Esophagus muscularis mucosa (tissue), 4 donors: ENCODE results near the gene TEDDM1. TPM values are rescaled to one million over a fixed set of nuclear protein-coding genes. Genes with fewer than 3 reads are reported as not detected.

Experiments
- DNase-seq: peaks from one replicate; pipeline ENCODE4 v3.0.0-alpha.2; 2017; ENCODE audit errors: extremely low spot score
- H3K27ac ChIP-seq, 4 donors: fragments of 200-600 bp; sonication (generic); replicated peaks in 1 of 4; 1 replicate in 3 of 4; 2 replicates in 1 of 4; pipeline ENCODE4 v1.5.1; 2016 to 2019; ENCODE audit warnings: mild to moderate bottlenecking in 1 of 4
- H3K27me3 ChIP-seq, 4 donors: fragments of 200-600 bp; sonication (generic); one replicate each; pipeline versions ENCODE4 v1.5.1 to v1.6.0; 2016 to 2019
- H3K36me3 ChIP-seq, 4 donors: fragments of 200-600 bp; sonication (generic); one replicate each; pipeline ENCODE4 v1.5.1; 2016 to 2019
- H3K4me1 ChIP-seq, 4 donors: fragments of 200-600 bp; sonication (generic); one replicate each; pipeline ENCODE4 v1.5.1; 2016 to 2019
- H3K4me3 ChIP-seq, 4 donors: fragments of 200-600 bp; sonication (generic); 1 replicate in 2 of 4; 2 replicates in 2 of 4; pipeline ENCODE4 v1.5.1; 2016 to 2019; ENCODE audit warnings: mild to moderate bottlenecking in 4 of 4, moderate library complexity in 1 of 4
- H3K9me3 ChIP-seq, 4 donors: fragments of 200-600 bp; sonication (generic); 1 replicate in 3 of 4; 2 replicates in 1 of 4; pipeline ENCODE4 v1.5.1; 2016 to 2019
- EP300 ChIP-seq: sonication (generic); formaldehyde crosslinking; IDR thresholded peaks from one replicate; pipeline ENCODE4 v1.6.1; 2017; ENCODE audit warnings: antibody characterized with exemption
- POLR2A ChIP-seq: fragments of 450-650 bp; IDR thresholded peaks from one replicate; pipeline ENCODE4 v1.6.1; 2017; ENCODE audit warnings: antibody characterized with exemption, moderate library complexity, mild to moderate bottlenecking, low read depth
- POLR2AphosphoS5 ChIP-seq, 2 donors: sonication (generic); formaldehyde crosslinking; IDR thresholded peaks; one replicate each; pipeline ENCODE4 v1.6.1; 2017; ENCODE audit warnings: antibody characterized with exemption in 2 of 2
- WGBS: methylation state at CpG from one replicate; pipeline ENCODE4 v1.1.5; 2018; 5-methylcytosine and 5-hydroxymethylcytosine counted together
- intact Hi-C: fragments of 100-400 bp; cut with DNase I; formaldehyde crosslinking; loops from one replicate; pipeline ENCODE4 v1.15.1; 2023
- total RNA-seq, 4 donors: library from RNA; depleted of rRNA; stranded (reverse); fragments of >200 nt; gene quantifications; one replicate each; pipeline versions ENCODE4 v1.1.0 to v1.2.1, GENCODE V29; 2016
- TF ChIP-seq, protein P1 (sequence below), 3 experiments: fragments of 200-600 bp in 2 of 3; fragments of 450-650 bp in 1 of 3; sonication (generic) in 2 of 3; IDR thresholded peaks; one replicate each; pipeline ENCODE4 v1.5.1; 2017 to 2019; ENCODE audit warnings: antibody characterized with exemption in 3 of 3, mild to moderate bottlenecking in 2 of 3, moderate library complexity in 1 of 3

TEDDM1 gene
- total RNA-seq, 4 donors from 2014 or later = not detected

DNA sequence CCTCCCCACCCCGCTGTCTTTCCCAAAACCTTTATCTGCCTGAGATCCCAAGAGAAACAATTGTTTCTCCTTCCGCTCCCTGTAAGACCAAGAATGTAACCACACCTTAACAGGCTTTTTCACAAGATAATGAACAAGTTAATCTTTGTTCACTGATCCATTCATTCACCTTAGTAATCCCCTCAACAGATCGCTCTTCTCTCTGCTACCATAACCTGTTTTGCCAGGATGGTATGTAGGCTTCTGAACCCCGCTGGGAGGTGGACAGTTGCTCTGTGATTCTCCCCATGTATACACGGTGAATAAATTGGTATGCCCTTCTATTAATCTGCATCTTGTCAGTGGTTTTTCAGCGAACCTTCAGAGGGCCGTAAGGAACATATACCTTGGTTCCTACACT, 30.8 kb upstream of the TEDDM1 start:
- Histone ChIP-seq H3K9me3 (no peaks in the 10 kb centered on the region), H3K4me3 (no peak overlapping the region), H3K36me3 (no peaks in the 10 kb centered on the region), H3K27me3 (no peaks in the 10 kb centered on the region), H3K4me1 (no peaks in the 10 kb centered on the region), H3K27ac (no peak overlapping the region)
- DNase-seq = no peak
- intact Hi-C loops = no loop called here
- TF ChIP-seq POLR2AphosphoS5 (IDR thresholded peaks at IDR 0.05) (no peak), EP300 (no peak), POLR2A (no peak)
- TF ChIP-seq, protein P1, sequence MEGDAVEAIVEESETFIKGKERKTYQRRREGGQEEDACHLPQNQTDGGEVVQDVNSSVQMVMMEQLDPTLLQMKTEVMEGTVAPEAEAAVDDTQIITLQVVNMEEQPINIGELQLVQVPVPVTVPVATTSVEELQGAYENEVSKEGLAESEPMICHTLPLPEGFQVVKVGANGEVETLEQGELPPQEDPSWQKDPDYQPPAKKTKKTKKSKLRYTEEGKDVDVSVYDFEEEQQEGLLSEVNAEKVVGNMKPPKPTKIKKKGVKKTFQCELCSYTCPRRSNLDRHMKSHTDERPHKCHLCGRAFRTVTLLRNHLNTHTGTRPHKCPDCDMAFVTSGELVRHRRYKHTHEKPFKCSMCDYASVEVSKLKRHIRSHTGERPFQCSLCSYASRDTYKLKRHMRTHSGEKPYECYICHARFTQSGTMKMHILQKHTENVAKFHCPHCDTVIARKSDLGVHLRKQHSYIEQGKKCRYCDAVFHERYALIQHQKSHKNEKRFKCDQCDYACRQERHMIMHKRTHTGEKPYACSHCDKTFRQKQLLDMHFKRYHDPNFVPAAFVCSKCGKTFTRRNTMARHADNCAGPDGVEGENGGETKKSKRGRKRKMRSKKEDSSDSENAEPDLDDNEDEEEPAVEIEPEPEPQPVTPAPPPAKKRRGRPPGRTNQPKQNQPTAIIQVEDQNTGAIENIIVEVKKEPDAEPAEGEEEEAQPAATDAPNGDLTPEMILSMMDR (IDR thresholded peaks at IDR 0.05) = no peak
- 89% methylated on average over 7 of the region's 7 CpGs for WGBS

DNA sequence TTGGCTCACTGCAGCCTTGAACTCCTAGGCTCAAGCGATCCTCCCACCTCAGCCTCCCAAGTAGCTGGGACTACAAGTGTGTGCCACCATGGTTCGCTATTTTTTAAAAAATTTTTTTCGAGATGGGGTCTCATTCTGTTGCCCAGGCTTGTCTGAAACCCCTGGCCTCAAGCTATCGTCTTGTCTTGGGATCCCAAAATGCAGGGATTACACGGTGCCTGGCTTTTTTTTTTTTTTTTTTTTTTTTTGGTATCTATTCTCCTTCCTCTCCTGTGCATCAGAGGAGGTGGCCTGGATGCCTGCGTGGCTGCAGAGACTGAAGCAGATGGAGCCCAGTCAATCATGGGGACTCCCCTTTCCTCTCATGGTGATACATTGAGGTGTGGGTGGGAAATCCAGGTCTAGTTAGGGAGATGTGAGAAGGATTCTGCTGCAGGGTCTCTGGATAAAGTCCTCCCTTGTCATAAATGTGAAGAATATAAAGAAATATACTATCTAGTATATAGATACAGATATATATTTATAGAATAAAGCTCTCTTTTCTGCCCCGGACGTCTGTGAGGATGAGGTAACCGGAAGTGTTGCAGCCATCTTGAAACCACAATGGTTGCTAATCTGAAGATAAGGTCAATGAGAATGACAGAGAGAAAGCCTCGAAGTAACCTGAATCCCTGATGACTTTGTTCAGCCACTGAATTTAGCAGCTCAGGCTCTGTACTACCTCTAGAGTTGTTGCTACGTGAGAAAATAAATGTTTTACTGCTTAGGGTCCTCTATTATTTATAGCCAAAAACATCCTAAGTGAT, 30.0 kb upstream of the TEDDM1 start:
- WGBS = 69% methylated on average over 11 of the region's 11 CpGs
- no peaks in the 10 kb centered on the region for H3K27me3 ChIP-seq
- no peak for TF ChIP-seq POLR2A
- TF ChIP-seq POLR2AphosphoS5 (IDR thresholded peaks at IDR 0.05) = no peak
- no peaks in the 10 kb centered on the region for H3K4me1 ChIP-seq
- H3K9me3 ChIP-seq = no peaks in the 10 kb centered on the region
- no peak for DNase-seq
- intact Hi-C loops = no loop called here
- H3K36me3 ChIP-seq = no peaks in the 10 kb centered on the region
- no peak overlapping the region for H3K27ac ChIP-seq
- no peak overlapping the region for H3K4me3 ChIP-seq

DNA sequence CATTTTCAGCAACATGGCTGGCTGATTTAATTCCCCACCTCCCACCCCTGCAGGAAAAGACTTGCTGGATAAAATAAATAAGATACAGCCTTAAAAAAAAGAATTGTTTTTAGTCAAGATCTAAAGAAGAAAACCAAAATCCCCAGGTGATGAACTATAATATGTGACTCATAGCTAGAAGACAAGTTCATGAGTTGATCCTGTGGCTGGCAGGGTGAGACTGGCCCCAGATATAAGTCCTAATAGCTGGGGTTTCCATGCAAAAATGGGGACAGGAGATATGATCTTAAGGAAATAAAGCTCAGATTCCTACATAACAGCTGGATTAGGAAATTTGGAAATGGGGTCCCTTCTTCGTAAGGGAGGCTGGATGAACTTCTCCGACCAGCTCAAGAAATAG, 27.6 kb upstream of the TEDDM1 start:
- H3K36me3 ChIP-seq = no peaks in the 10 kb centered on the region
- H3K27ac ChIP-seq = no peak overlapping the region
- no peak for TF ChIP-seq POLR2A
- TF ChIP-seq, protein P1 (IDR thresholded peaks at IDR 0.05) = no peak
- no peak for TF ChIP-seq EP300
- H3K27me3 ChIP-seq = no peaks in the 10 kb centered on the region
- intact Hi-C loops = no loop called here
- H3K4me3 ChIP-seq = no peak overlapping the region
- no peaks in the 10 kb centered on the region for H3K4me1 ChIP-seq
- no peaks in the 10 kb centered on the region for H3K9me3 ChIP-seq
- no peak for DNase-seq
- 79% methylated on average over 2 of the region's 2 CpGs for WGBS

DNA sequence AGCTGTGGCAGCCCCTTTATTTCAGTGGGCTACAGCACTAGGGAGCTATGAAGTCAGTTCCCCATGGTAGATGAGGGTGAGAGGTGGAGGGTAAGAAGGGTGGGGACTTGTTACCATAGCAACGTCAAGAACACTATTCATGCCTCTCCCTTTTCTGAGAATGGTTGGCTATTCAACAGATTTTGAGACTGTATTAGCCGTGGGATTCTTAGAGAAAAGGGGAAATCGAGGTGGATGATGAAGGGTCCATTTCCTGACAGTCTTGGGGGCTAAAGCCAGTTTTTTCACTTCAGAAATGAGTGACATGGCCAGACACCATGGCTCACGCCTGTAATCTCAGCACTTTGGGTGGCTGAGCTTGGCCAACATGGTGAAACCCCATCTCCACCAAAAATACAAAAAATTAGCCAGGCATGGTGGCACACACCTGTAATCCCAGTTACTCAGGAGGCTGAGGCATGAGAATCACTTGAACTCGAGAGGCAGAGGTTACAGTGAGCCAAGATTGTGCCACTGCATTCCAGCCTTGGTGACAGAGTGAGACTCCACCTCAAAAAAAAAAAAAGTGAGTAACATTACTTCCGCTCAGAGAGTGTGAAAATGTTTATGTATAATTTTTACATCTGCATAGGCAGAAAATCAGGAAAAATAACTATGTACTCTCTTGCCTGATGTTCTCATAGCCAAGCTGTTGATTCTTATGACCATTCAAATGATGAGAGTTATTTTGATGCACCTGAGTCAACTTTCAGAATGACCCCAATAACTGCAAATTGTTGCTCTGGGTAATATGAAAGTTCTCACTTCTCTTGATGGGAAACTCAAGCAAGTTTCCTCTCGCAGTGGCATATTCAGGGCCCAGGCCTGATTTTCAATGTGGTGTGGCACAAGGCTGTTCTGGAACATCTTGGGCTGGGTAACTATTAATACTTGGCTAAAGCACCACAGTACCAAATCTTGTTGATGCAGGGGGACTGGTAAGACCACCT, 26.3 kb upstream of the TEDDM1 start:
- H3K4me1 ChIP-seq = no peaks in the 10 kb centered on the region
- no peak for TF ChIP-seq EP300
- no peak for TF ChIP-seq POLR2A
- TF ChIP-seq, protein P1 (IDR thresholded peaks at IDR 0.05) = no peak
- no peak for TF ChIP-seq POLR2AphosphoS5 (IDR thresholded peaks at IDR 0.05)
- intact Hi-C loops = no loop called here
- no peaks in the 10 kb centered on the region for H3K27me3 ChIP-seq
- H3K27ac ChIP-seq = no peak overlapping the region
- 83% methylated on average over 7 of the region's 7 CpGs for WGBS
- H3K9me3 ChIP-seq = no peaks in the 10 kb centered on the region
- DNase-seq = no peak
- H3K36me3 ChIP-seq = no peaks in the 10 kb centered on the region
- H3K4me3 ChIP-seq = no peak overlapping the region

DNA sequence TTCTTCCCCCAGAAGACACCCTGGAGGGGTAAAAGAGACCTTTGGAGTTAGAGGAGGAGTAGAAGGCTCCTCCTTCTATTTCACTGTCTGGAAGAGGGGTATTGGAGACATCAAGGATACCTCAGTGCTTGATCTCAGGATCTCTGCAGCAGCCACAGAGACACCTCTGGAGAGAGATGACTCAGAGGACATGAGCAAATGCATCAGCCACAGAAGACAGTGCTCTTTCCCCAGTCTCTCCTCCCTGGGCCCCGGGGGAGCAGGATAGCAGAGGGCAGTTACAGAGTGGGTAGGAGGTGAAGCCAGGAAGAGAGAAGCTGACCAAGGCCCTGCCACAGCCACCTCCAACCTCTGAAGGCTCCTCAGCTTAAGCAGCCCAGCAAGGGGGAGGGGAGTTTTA, 15.3 kb upstream of the TEDDM1 start:
- 67% methylated on average over 1 of the region's 1 CpG for WGBS
- Histone ChIP-seq H3K4me3 (no peak overlapping the region), H3K27ac (no peak overlapping the region), H3K4me1 (peaks cover 0 to 7% (median 4%) of the 10 kb centered on the region in 4 donors), H3K27me3 (no peaks in the 10 kb centered on the region), H3K36me3 (no peaks in the 10 kb centered on the region), H3K9me3 (no peaks in the 10 kb centered on the region)
- intact Hi-C loops = no loop called here
- no peak for DNase-seq
- no peak for TF ChIP-seq POLR2A
- TF ChIP-seq, protein P1 (IDR thresholded peaks at IDR 0.05) = no peak
- TF ChIP-seq POLR2AphosphoS5 (IDR thresholded peaks at IDR 0.05) = no peak
- TF ChIP-seq EP300 = no peak
